Gastroesophageal sphincter (tissue), 3 donors: ENCODE measurements around the gene TTYH3.

Experiments used
- EP300 ChIP-seq: sonication (generic); formaldehyde crosslinking; IDR thresholded peaks from one replicate; pipeline ENCODE4 v1.6.1; 2017; ENCODE audit warnings: antibody characterized with exemption, mild to moderate bottlenecking
- POLR2AphosphoS5 ChIP-seq: sonication (generic); formaldehyde crosslinking; IDR thresholded peaks from one replicate; pipeline ENCODE4 v1.6.1; 2017; ENCODE audit warnings: antibody characterized with exemption
- TF ChIP-seq, protein P1 (sequence below), 4 experiments: fragments of 200-600 bp in 2 of 4; fragments of 450-650 bp in 2 of 4; sonication (generic) in 1 of 4; IDR thresholded peaks; one replicate each; pipeline ENCODE4 v1.5.1; 2017 to 2019; ENCODE audit warnings: antibody characterized with exemption in 4 of 4, mild to moderate bottlenecking in 2 of 4, moderate library complexity in 2 of 4

DNA sequence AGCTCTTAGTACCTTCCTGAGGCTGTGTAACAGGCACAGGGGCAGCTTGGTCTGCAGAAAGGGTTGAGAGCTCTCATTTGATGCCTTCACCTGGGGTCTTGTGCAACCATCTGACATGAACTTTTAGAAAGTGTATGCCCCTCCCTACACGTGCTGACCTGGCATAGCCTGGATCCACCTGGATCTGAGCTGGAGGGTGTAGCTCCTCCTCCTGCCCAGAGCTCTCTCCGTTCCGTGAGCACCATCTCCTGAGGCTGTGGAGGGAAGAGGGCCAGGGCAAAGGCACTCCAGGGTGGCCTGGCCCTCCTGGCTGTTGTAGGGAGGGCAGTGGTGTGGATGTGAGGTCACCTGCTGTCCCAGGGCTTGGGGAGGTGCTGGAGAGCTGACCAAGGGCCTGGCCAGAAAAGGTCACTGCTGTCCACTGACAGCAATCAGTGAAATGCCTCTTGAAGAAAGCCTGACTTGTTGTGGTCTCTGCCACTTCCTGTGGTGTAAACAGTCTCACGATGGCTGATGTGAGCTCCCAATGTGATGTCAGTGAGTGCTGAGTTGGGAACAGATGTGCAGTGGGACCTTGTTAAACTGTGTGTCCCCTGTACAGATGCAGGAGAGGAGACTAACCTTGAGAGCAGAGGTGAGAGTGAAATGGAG, 79.2 kb downstream of the TTYH3 start:
- TF ChIP-seq, protein P1, sequence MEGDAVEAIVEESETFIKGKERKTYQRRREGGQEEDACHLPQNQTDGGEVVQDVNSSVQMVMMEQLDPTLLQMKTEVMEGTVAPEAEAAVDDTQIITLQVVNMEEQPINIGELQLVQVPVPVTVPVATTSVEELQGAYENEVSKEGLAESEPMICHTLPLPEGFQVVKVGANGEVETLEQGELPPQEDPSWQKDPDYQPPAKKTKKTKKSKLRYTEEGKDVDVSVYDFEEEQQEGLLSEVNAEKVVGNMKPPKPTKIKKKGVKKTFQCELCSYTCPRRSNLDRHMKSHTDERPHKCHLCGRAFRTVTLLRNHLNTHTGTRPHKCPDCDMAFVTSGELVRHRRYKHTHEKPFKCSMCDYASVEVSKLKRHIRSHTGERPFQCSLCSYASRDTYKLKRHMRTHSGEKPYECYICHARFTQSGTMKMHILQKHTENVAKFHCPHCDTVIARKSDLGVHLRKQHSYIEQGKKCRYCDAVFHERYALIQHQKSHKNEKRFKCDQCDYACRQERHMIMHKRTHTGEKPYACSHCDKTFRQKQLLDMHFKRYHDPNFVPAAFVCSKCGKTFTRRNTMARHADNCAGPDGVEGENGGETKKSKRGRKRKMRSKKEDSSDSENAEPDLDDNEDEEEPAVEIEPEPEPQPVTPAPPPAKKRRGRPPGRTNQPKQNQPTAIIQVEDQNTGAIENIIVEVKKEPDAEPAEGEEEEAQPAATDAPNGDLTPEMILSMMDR (IDR thresholded peaks at IDR 0.05): no peak
- TF ChIP-seq EP300 (no peak), POLR2AphosphoS5 (no peak)
